Fibroblast of lung (primary cell): Measurements from ENCODE around the gene LRRC3.

Experiments used
- EZH2 ChIP-seq: IDR thresholded peaks from 2 replicates; pipeline ENCODE4 v1.5.1; 2012; ENCODE audit warnings: low read length, control low read depth, mild to moderate bottlenecking; ENCODE audit errors: missing control alignments
- TF ChIP-seq, protein P1 (sequence below), 2 donors: IDR thresholded peaks in 1 of 2; conservative IDR thresholded peaks in 1 of 2; 1 replicate in 1 of 2; 2 replicates in 1 of 2; pipeline ENCODE4 v1.5.1; 2011 to 2012; ENCODE audit warnings: low read length in 2 of 2, control low read depth in 1 of 2, inconsistent platforms in 1 of 2, low read depth in 1 of 2, mild to moderate bottlenecking in 1 of 2

- no peak for TF ChIP-seq EZH2
- TF ChIP-seq, protein P1, sequence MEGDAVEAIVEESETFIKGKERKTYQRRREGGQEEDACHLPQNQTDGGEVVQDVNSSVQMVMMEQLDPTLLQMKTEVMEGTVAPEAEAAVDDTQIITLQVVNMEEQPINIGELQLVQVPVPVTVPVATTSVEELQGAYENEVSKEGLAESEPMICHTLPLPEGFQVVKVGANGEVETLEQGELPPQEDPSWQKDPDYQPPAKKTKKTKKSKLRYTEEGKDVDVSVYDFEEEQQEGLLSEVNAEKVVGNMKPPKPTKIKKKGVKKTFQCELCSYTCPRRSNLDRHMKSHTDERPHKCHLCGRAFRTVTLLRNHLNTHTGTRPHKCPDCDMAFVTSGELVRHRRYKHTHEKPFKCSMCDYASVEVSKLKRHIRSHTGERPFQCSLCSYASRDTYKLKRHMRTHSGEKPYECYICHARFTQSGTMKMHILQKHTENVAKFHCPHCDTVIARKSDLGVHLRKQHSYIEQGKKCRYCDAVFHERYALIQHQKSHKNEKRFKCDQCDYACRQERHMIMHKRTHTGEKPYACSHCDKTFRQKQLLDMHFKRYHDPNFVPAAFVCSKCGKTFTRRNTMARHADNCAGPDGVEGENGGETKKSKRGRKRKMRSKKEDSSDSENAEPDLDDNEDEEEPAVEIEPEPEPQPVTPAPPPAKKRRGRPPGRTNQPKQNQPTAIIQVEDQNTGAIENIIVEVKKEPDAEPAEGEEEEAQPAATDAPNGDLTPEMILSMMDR (conservative IDR thresholded peaks at IDR 0.05 in 1 of 2, IDR thresholded peaks at IDR 0.05 in 1 of 2; ENCODE audit: low read depth in 1 of 2, low read length in 2 of 2), result no peak
These were observed 20.2 kb upstream of the LRRC3 start for GRCh38 chr21:44434936-44435635.
